ENCODE measurements around the gene KL. TPM values are rescaled to one million over a fixed set of nuclear protein-coding genes. Genes with fewer than 3 reads are reported as not detected.

The KL gene
- total and polyA plus RNA-seq, 10 of the 15 experiments (the other 5 are each of a cell fraction or from before 2014, with no cell fraction given) = 0.08 to 2.1 (median 1.4) TPM

DNA sequence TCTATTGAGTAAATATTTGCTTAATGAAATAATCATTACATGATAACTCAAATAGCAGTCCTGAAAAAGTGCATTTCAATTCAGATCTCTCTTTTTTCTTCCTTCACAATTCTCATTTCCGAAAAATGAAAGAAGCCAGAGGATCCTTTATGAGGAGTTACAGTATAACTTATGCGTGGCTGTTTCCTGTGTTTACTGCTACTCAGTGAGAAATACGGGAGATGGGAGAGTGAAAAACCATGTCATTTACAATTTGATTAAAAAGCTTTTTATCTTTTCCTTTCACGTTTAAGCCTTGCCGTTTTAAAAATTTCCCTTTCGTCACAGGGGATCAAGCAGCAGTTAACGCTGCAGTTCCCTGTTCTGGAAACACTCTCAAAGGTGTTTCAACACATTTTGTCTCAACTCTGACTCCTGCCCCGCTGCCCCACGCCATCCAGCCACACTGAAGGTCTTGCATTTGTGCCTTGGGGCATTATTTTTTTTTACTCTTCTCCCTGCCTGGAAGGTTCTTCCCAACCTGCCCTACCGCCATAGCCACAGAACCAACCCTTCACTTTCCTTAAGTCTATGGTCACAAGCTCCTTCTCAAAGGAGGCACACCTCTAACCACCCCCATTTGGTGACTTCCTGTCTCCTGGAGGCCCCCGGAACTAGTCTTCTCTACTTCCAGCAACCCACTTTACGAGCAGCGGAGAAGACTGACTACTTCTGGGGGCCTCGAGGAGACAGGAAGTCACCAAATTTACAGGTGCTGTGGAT, 17.0 kb downstream of the KL start (continued):
- TF ChIP-seq KLF5 (IDR thresholded peaks at IDR 0.05; ENCODE audit: partially characterized antibody) = no peak
- TF ChIP-seq POU2F2 (IDR thresholded peaks at IDR 0.05; ENCODE audit: borderline replicate concordance, low read depth, low read length) = no peak
- 0 out of 2 replicates have a peak, but pooled peaks have one; percentile 23 for TF ChIP-seq POLR2AphosphoS5 (IDR thresholded peaks at IDR 0.05; ENCODE audit: low read length)
- no peak for TF ChIP-seq POLR2AphosphoS2 (IDR thresholded peaks at IDR 0.05; ENCODE audit: low read depth, low read length)

DNA sequence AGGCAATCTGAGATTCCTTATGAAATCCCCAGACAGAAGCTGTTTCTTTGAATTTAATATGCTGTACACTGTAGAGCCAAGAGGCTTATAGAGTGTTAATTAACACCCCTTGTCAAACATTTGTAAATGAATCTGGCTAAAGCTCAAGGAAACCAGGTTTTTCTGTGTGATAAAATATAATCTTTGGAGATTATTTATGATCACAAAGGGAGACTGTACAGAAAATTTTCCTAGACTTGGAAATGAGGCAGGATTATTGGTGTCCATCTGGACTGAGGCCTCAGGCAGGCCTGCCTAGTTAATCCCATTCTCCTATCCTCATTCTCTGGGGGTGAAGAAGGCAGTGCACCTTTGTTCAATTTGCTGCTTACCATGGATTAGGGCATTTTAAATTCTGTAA, 17.8 kb downstream of the KL start:
- peak overlapping the region; percentile 22; the same call in 1 of the 2 replicates for H3K27ac ChIP-seq (ENCODE audit: control insufficient read depth, insufficient read depth)
- no peaks in the 10 kb centered on the region for H4K20me1 ChIP-seq (ENCODE audit: control insufficient read depth, insufficient read depth)
- ChIA-PET SMC1A (ENCODE audit: uncharacterized antibody, unreplicated experiment) (interaction anchor here (1.0 to 1.6 kb wide), 4 partner anchors 16 to 447 kb away, joined by 3 read pairs; no protein-coding TSS in a partner anchor), POLR2A (interaction anchor here (0.6 kb wide), 1 partner anchor 378 kb away, joined by 4 read pairs; no protein-coding TSS in a partner anchor), RAD21 (ENCODE audit: unreplicated experiment) (interaction anchor here (1.2 to 1.5 kb wide), 2 partner anchors 16 to 113 kb away, joined by 4 to 7 read pairs; no protein-coding TSS in a partner anchor), CTCF (interaction anchor here (1.0 to 1.3 kb wide), 3 partner anchors 11 to 128 kb away, joined by 3 to 4 read pairs (median 3); no protein-coding TSS in a partner anchor)
- H3K4me3 ChIP-seq = no peak overlapping the region
- BruUV-seq (replicated peaks) = TSS peak; percentile 74
- H3K36me3 ChIP-seq (ENCODE audit: control insufficient read depth in 2 of 2, insufficient read depth in 2 of 2, low read length in 1 of 2) = no peaks in the 10 kb centered on the region
- H3K4me2 ChIP-seq (ENCODE audit: control insufficient read depth, insufficient read depth) = peak overlapping the region; percentile 66
- H3K9me3 ChIP-seq (replicated peaks; ENCODE audit: control insufficient read depth, insufficient read depth, low read length) = no peaks in the 10 kb centered on the region
- no peak for ATAC-seq
- H2AFZ ChIP-seq (ENCODE audit: control insufficient read depth, low read depth, low read length) = peak overlapping the region; percentile 76
- in situ Hi-C loops (cut with MboI) = no loop called here
- H3K27me3 ChIP-seq (replicated peaks in 1 of 2; ENCODE audit: control insufficient read depth in 2 of 2, insufficient read depth in 2 of 2, low read length in 1 of 2) = no peaks in the 10 kb centered on the region
- DNase-seq (ENCODE audit: low read depth, low spot score) = no peak
- intact Hi-C loops (cut with micrococcal nuclease; ENCODE audit: unreplicated experiment) = no loop called here
- no peak for FAIRE-seq
- H3K79me2 ChIP-seq (ENCODE audit: control insufficient read depth, insufficient read depth, low read length) = no peaks in the 10 kb centered on the region
- no peak overlapping the region; the same call in 1 of the 2 replicates for H3K9ac ChIP-seq (ENCODE audit: control insufficient read depth, insufficient read depth, low read length)
- no peaks in the 10 kb centered on the region for H3K4me1 ChIP-seq (ENCODE audit: control insufficient read depth, insufficient read depth, low read length)
- no peak for TF ChIP-seq TBL1XR1 (IDR thresholded peaks at IDR 0.05; ENCODE audit: low read depth, low read length)
- TF ChIP-seq ESRRA (IDR thresholded peaks at IDR 0.05; ENCODE audit: low read length) = no peak
- no peak for TF ChIP-seq RUNX3 (IDR thresholded peaks at IDR 0.05; ENCODE audit: low read length)
- TF ChIP-seq FOS (IDR thresholded peaks at IDR 0.05; ENCODE audit: borderline replicate concordance, extremely low read depth, insufficient read length) = no peak
- TF ChIP-seq, protein P1, sequence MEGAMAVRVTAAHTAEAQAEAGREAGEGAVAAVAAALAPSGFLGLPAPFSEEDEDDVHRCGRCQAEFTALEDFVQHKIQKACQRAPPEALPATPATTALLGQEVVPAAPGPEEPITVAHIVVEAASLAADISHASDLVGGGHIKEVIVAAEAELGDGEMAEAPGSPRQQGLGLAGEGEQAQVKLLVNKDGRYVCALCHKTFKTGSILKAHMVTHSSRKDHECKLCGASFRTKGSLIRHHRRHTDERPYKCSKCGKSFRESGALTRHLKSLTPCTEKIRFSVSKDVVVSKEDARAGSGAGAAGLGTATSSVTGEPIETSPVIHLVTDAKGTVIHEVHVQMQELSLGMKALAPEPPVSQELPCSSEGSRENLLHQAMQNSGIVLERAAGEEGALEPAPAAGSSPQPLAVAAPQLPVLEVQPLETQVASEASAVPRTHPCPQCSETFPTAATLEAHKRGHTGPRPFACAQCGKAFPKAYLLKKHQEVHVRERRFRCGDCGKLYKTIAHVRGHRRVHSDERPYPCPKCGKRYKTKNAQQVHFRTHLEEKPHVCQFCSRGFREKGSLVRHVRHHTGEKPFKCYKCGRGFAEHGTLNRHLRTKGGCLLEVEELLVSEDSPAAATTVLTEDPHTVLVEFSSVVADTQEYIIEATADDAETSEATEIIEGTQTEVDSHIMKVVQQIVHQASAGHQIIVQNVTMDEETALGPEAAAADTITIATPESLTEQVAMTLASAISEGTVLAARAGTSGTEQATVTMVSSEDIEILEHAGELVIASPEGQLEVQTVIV (IDR thresholded peaks at IDR 0.05; ENCODE audit: borderline replicate concordance, partially characterized antibody) = no peak
- TF ChIP-seq, protein P2, sequence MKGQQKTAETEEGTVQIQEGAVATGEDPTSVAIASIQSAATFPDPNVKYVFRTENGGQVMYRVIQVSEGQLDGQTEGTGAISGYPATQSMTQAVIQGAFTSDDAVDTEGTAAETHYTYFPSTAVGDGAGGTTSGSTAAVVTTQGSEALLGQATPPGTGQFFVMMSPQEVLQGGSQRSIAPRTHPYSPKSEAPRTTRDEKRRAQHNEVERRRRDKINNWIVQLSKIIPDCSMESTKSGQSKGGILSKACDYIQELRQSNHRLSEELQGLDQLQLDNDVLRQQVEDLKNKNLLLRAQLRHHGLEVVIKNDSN (IDR thresholded peaks at IDR 0.05; ENCODE audit: borderline replicate concordance, extremely low read length, insufficient read depth, low read depth, low read length) = no peak
- TF ChIP-seq, protein P3, sequence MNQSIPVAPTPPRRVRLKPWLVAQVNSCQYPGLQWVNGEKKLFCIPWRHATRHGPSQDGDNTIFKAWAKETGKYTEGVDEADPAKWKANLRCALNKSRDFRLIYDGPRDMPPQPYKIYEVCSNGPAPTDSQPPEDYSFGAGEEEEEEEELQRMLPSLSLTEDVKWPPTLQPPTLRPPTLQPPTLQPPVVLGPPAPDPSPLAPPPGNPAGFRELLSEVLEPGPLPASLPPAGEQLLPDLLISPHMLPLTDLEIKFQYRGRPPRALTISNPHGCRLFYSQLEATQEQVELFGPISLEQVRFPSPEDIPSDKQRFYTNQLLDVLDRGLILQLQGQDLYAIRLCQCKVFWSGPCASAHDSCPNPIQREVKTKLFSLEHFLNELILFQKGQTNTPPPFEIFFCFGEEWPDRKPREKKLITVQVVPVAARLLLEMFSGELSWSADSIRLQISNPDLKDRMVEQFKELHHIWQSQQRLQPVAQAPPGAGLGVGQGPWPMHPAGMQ (IDR thresholded peaks at IDR 0.05; ENCODE audit: borderline replicate concordance) = no peak
- no peak for TF ChIP-seq FOXK2 (IDR thresholded peaks at IDR 0.05)
- no peak for TF ChIP-seq CBFB (IDR thresholded peaks at IDR 0.05; ENCODE audit: low read depth)
- TF ChIP-seq ZNF274 (IDR thresholded peaks at IDR 0.05; ENCODE audit: insufficient read depth, insufficient read length) = no peak
- TF ChIP-seq SMAD1 (IDR thresholded peaks at IDR 0.05; ENCODE audit: low read depth, partially characterized antibody) = no peak

Measured in GM12878 (cell line).